ENCODE measurements around the gene CCR3. TPM values are rescaled to one million over a fixed set of nuclear protein-coding genes. Genes with fewer than 3 reads are reported as not detected.

The CCR3 gene
- total RNA-seq, 4 donors from 2014 or later, result not detected

DNA sequence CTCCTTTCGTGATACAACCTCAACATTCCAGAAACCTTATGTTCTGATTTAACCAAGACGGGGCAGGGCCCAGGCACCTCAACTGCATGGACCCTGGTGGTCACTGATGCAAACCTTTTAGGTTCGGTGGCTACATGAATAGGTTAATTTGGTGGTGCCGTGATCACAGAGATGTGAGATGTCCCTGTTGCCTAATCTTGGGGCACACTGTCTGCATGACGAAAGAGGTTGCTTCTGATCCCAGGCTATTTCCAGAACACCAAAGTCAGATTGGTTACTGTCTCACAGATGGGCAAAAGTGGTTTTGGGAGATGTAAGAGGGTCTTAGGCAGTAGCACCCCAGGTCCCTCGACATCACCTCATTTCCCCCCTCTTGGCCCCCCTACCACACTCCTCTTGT lies 30.2 kb upstream of the CCR3 start:
- 62 to 74% methylated on average over 6 of the region's 6 CpGs for WGBS, 2 donors
- Histone ChIP-seq H3K9me3 (no peaks in the 10 kb centered on the region), H3K27ac (no peak overlapping the region), H3K36me3 (no peaks in the 10 kb centered on the region), H3K27me3 (peaks cover 0 to 22% (median 0%) of the 10 kb centered on the region in 4 donors), H3K4me1 (no peaks in the 10 kb centered on the region), H3K4me3 (no peak overlapping the region)
- intact Hi-C loops (cut with DNase I), result no loop called here
- DNase-seq, result no peak
- TF ChIP-seq, protein P1, sequence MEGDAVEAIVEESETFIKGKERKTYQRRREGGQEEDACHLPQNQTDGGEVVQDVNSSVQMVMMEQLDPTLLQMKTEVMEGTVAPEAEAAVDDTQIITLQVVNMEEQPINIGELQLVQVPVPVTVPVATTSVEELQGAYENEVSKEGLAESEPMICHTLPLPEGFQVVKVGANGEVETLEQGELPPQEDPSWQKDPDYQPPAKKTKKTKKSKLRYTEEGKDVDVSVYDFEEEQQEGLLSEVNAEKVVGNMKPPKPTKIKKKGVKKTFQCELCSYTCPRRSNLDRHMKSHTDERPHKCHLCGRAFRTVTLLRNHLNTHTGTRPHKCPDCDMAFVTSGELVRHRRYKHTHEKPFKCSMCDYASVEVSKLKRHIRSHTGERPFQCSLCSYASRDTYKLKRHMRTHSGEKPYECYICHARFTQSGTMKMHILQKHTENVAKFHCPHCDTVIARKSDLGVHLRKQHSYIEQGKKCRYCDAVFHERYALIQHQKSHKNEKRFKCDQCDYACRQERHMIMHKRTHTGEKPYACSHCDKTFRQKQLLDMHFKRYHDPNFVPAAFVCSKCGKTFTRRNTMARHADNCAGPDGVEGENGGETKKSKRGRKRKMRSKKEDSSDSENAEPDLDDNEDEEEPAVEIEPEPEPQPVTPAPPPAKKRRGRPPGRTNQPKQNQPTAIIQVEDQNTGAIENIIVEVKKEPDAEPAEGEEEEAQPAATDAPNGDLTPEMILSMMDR (IDR thresholded peaks at IDR 0.05), result no peak
- no peak for TF ChIP-seq POLR2A (IDR thresholded peaks at IDR 0.05)

DNA sequence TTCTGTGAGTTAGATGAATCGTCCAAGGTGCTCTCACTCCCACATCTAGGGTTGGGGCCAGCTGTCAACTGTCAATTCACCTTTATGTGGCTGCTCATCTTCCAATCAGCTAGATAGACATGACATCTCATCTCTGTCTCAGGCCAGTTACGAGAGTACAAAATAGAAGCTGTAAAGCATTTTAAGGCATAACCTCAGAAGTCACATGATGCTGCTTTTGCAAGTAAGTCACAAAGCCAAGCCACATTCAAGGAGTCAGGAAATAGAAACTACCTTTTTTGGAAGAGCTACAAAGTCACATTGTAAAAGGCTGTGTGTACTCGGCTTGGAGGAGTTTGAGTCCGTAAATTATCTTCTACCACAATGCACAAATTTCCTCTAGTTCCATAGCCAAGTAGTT lies 29.1 kb upstream of the CCR3 start:
- intact Hi-C loops (cut with DNase I), result no loop called here
- TF ChIP-seq, protein P1 (IDR thresholded peaks at IDR 0.05), result no peak
- TF ChIP-seq POLR2A (IDR thresholded peaks at IDR 0.05), result no peak
- Histone ChIP-seq H3K4me3 (no peak overlapping the region), H3K9me3 (no peaks in the 10 kb centered on the region), H3K27ac (no peak overlapping the region), H3K36me3 (no peaks in the 10 kb centered on the region), H3K4me1 (no peaks in the 10 kb centered on the region), H3K27me3 (peaks cover 0 to 22% (median 0%) of the 10 kb centered on the region in 4 donors)
- no peak for DNase-seq
- WGBS, 2 donors, result 56 to 70% methylated on average over 4 of the region's 4 CpGs

DNA sequence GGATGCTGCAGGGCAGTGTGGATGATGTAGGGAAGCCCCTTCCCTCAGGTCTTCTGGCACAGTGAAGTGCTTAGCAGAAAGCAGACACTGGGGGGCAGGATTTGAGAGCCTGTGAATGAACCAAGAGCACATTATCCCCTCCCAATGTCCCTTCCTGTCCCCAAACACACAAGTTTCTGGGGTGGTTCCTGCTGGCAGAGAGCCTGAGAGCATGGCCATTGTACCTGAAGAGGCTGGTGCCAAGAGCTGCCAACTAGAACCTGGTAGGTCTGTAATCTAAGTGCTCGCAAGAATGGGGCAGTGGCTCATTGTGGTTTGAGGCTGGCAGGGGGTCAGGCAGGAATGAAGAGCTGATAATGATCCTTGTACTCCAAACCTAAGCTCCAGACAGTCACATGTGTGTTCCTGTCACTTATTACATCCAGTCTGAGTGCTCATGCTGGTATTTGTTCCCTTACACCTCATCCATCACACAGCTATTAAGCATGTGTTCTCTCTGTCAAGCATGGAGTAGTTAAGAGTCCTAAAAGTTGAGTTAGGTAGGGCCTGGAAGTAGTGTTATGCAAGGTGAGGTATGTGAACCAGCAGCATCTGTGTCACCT lies 27.4 kb upstream of the CCR3 start:
- no peak overlapping the region for H3K27ac ChIP-seq
- intact Hi-C loops (cut with DNase I), result no loop called here
- no peaks in the 10 kb centered on the region for H3K9me3 ChIP-seq
- DNase-seq, result no peak
- no peaks in the 10 kb centered on the region for H3K4me1 ChIP-seq
- H3K4me3 ChIP-seq, result no peak overlapping the region
- H3K36me3 ChIP-seq, result no peaks in the 10 kb centered on the region
- peaks cover 0 to 22% (median 0%) of the 10 kb centered on the region in 4 donors for H3K27me3 ChIP-seq
- WGBS, 2 donors, result 80 to 83% methylated on average over 1 of the region's 1 CpG
- TF ChIP-seq POLR2A (IDR thresholded peaks at IDR 0.05), result no peak
- TF ChIP-seq, protein P1 (IDR thresholded peaks at IDR 0.05), result peak in 2 of 6 experiments; percentile 9 to 37

DNA sequence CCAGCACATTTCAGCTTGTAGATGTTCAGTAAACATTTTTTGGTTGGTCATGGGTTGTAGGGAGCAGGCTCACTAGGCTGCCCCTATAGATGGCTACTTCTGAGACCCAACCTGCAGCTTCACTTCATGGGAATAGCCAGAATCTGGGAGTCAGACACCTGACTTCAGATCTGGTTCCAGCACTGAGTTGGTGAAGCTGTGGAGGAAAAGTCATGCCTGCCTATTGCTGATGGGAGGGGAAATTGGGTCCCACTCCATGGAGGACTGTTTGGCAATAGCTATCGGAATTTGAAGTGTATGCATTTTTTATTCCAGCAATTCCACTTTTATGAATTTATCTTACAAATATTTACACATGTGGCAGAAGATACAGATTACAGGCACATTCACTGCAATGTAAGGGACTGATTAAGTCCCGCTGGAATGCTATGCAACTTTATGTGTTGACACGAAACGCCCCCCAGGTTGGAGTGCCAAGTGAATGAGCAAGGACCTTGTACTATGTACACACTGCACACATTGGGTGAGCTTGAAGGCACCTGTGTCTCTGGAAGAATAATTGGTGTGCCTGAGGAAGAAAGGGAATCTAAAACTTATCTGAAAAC lies 26.3 kb upstream of the CCR3 start:
- Histone ChIP-seq H3K9me3 (peaks cover 0 to 5% (median 0%) of the 10 kb centered on the region in 3 donors), H3K27me3 (peaks cover 0 to 22% (median 0%) of the 10 kb centered on the region in 4 donors), H3K4me1 (no peaks in the 10 kb centered on the region), H3K4me3 (no peak overlapping the region), H3K27ac (no peak overlapping the region), H3K36me3 (no peaks in the 10 kb centered on the region)
- 41 to 66% methylated on average over 4 of the region's 4 CpGs for WGBS, 2 donors
- intact Hi-C loops (cut with DNase I), result no loop called here
- TF ChIP-seq, protein P1 (IDR thresholded peaks at IDR 0.05), result no peak
- no peak for TF ChIP-seq POLR2A (IDR thresholded peaks at IDR 0.05)
- DNase-seq, result no peak

DNA sequence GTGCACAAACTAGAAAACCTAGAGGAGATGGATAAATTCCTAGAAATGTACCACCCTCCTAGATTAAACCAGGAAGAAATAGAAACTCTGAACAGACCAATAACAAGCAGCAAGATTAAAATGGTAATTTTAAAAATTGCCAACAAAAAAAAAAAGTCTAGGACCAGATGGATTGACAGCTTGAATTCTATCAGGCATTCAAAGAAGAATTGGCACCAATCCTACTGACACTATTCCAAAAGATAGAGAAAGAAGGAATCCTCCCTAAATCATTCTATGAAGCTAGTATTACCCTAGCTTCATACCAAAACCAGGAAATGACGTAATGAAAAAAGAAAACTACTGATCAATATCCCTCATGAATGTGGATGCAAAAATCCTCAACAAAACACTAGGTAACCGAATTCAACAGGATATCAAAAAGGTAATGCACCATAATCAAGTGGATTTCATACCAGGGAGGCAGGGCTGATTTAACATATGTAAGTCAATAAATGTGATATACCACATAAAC lies 24.0 kb upstream of the CCR3 start:
- no peak for DNase-seq
- Histone ChIP-seq H3K9me3 (peaks cover 0 to 5% (median 0%) of the 10 kb centered on the region in 3 donors), H3K27ac (no peak overlapping the region), H3K36me3 (no peaks in the 10 kb centered on the region), H3K4me3 (no peak overlapping the region), H3K27me3 (peaks cover 0 to 22% (median 0%) of the 10 kb centered on the region in 4 donors), H3K4me1 (peaks cover 0 to 14% (median 0%) of the 10 kb centered on the region in 3 donors)
- TF ChIP-seq, protein P1 (IDR thresholded peaks at IDR 0.05), result no peak
- no peak for TF ChIP-seq POLR2A (IDR thresholded peaks at IDR 0.05)
- 51 to 78% methylated on average over 2 of the region's 2 CpGs for WGBS, 2 donors
- intact Hi-C loops (cut with DNase I), result no loop called here

Data from esophagus squamous epithelium (tissue), 5 donors.